ENCODE data around the gene EIF2D.
"Not testable (repeated sequence)": the region's sequence is repeated elsewhere in the genome, so short reads cannot be mapped to it uniquely, and the experiment has no call there.

The EIF2D gene

DNA sequence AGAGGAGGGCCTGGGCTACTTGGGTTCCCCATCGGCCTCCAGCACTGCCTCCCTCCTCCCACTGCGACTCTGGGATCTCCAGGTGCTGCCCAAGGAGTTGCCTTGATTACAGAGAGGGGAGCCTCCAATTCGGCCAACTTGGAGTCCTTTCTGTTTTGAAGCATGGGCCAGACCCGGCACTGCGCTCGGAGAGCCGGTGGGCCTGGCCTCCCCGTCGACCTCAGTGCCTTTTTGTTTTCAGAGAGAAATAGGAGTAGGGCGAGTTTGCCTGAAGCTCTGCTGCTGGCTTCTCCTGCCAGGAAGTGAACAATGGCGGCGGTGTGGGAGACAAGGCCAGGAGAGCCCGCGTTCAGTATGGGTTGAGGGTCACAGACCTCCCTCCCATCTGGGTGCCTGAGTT lies 24.4 kb downstream of the EIF2D start:
- DNase-seq (ENCODE audit: low read depth) = no peak

GRCh38 chr1:206586501-206587445 lies 25.5 kb downstream of the EIF2D start:
- DNase-seq (ENCODE audit: low read depth) = no peak

DNA sequence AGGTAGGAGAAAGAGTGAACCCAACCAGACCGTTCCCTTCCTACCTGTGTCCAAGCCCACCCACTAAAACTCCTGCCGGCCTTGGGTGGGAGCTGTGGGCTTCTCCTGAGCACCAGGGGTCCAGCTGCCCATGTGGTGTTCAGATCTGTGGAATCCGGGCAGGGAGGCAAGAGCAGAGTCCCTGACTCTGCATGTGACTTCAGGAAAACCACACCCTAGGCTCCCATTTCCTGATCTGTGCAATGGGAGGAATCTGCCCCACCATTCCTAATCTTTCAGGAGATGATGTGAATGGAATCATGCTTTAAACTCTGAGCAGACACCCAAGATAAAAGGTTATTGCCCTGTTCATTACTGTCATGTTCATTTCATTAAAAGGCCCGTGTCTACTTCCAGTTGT lies 27.6 kb downstream of the EIF2D start:
- no peak for DNase-seq (ENCODE audit: low read depth)

DNA sequence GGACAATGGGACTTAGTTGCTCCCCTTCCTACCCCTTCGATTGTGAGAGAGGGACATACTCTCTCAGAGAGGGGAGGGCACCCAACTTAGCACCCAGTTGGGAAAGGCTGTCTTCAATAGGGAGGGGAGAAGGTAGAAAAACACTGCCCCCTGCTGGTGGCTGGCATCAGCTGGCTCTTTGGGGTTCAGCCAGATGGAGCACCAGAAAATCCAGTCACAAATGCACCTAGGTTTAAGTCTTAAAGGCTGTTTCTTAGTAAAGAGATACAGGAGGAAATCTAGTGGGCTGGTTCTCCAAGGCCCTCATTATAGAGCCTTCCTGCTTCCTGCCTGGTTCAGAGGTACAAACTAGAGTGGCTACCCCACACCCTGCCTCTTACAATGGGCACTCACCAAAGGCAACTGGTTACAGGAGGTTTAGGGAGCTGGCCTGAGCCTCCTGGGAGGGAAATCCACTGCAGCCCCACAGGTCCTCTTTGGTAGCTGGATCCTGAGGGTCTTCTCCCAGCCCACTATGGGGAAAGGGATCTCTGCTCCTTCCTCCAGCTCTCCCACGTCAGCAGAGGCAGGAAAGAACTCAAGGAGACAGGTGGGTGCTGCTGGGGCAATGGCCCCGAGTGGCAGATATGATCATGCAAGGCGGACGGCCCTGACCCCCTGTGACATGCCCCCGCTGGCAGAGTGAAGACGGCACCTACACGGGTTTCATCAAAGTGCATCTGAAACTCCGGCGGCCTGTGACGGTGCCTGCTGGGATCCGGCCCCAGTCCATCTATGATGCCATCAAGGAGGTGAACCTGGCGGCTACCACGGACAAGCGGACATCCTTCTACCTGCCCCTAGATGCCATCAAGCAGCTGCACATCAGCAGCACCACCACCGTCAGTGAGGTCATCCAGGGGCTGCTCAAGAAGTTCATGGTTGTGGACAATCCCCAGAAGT lies 28.3 kb downstream of the EIF2D start:
- DNase-seq (ENCODE audit: low read depth) = peak; percentile 51

- DNase-seq (ENCODE audit: low read depth) = no peak
Measured at GRCh38 chr1:206582971-206583706, 29.1 kb downstream of the EIF2D start.

DNA sequence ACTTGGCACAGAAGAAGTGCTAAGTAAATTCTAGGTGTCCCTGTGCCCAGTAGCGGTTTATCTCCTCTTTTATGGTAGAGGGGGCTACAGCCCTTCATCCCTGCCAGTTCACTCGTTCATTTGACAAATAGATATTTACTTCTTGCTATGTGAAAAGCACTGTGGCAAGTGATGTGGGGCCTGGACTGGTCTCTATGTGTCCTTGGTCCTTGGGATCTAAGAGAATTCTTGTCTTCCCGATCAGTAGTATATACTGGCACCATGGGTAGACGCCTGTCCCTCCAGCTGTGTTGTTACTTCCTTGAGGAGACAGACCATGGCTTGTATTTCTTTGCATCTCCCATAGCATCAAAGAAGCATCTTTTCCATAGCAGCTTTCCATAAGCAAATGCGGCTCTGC lies 29.7 kb downstream of the EIF2D start:
- no peak for DNase-seq (ENCODE audit: low read depth)

- DNase-seq (ENCODE audit: low read depth) = no peak
Measured at GRCh38 chr1:206581571-206581981, 30.7 kb downstream of the EIF2D start.

DNA sequence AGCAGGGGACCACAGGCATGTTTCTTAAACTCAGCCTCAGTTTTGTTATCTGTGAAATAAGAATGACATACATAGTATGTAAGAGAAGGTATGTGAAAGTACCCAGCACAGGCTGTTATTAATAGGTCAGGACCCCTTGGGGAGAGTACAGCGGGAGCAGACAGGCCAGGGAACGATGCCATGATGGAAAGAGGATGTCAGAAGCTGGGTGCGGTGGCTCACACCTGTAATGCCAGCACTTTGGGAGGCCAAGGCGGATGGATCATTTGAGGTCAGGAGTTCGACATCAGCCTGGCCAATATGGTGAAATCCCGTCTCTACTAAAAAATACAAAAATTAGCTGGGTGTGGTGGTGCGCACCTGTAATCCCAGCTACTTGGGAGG lies 31.2 kb downstream of the EIF2D start:
- DNase-seq (ENCODE audit: low read depth) = not testable (repeated sequence)

DNA sequence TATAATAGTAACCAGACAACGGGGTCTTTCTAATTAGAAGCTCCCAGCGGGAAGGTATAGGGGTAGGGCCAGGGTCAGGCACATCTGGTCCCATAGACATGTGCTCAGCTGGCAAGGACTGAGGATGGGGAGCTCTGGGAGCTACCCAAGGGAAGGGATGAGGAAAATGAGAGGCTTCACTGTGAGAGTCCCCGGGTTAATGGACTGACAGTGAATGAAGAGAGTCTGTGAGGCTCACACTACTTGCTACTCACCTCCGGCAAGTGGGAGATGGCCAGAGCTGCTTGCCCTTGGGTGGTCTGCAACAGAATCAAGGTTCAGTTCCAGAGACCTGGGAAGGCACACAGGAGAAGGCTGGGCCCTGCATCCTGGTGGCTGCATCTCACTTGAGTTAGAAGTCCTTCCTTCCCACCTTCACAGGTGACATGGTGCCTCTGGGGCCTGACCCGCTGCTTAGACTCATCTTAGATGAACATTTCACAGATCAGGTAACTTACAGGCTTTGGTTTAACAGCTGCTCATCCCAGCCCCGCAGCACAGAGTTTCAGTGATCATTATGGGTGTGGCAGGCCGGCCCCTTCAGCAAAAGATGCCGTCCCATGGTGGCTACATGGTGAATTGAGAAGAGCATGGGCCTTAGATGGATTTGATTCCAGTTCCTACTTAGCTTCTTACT lies 31.7 kb downstream of the EIF2D start:
- DNase-seq (ENCODE audit: low read depth) = no peak

DNA sequence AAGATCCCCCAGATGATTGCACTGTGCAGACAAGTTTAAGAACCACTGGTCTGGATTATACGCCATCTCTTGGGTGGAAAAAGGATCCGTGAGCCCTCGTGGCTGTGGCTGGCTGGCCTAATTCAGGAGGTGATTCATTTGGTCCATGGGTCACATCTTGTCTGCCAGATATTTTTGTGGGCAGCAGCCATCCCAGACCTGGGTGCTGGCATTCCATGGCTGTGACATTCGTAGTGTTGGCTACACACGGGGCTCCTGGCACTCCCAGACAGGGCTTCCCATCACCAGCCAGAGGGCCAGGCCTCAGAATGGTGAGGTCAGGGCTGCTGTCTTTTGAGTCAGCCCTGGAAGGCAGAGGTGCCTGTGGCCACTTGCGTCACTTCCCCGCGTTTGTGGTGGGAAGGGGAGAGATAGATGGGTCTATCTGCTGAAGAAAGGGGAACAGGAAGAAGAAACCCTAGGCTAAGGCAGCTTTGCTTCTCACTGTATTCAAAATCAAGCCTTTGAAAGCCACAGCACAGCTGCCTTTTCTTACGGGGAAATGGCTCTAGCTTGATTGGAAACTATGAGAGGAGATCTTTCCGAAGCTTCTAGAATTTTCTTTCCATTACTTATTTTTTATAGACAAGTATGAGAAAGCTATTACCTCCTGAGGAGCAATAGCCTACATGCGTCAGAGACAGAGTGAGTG lies 32.4 kb downstream of the EIF2D start:
- peak; percentile 69 for DNase-seq (ENCODE audit: low read depth)

GRCh38 chr1:206578978-206579374 lies 33.3 kb downstream of the EIF2D start:
- DNase-seq (ENCODE audit: low read depth) = no peak

DNA sequence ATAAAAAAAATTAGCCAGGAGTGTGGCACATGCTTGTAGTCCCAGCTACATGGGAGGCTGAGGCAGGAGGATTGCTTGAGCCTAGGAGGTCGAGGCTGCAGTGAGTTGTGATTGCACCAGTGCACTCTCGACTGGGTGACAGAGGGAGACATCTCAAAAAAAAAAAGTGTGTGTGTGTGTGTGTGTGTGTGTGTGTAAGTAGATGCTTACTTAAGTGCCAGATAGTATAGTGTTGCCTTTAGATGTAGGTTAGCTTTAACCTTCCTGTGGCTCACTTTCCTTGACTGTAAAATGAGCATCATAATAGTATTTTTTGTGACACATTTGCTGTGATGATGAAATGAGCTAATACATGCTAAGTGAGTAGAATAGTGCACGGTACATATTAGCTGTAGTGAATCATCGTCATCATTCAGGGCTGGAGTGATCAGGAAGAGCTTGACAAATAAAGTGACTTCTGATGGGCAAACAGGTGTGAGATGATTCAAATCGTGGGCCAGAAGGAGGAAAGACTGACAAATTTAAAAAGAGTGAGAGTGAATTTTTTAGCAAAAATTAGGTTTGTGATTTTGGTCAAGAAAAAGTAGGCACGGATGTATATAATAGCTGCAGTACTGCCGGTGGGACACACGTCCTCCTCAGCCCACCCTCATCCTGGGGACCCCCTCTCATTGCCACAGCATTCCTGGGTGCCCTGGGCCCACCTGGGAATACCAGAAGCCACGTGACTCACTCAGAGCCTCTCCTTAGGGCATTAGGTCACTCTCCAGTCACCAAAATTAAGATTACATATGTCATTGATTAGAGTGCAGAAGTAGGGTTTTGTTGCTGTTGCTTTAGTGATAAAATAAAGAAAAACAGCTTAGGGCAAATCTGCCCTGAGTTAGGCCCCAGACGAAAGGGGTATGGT lies 33.9 kb downstream of the EIF2D start:
- DNase-seq (ENCODE audit: low read depth) = no peak

- DNase-seq (ENCODE audit: low read depth) = no peak
Measured at GRCh38 chr1:206577626-206578025, 34.6 kb downstream of the EIF2D start.

- no peak for DNase-seq (ENCODE audit: low read depth)
Measured at GRCh38 chr1:206575894-206576737, 36.1 kb downstream of the EIF2D start.

GRCh38 chr1:206575165-206575893 lies 36.9 kb downstream of the EIF2D start:
- peak; percentile 63 for DNase-seq (ENCODE audit: low read depth)

GRCh38 chr1:206573762-206574161 lies 38.5 kb downstream of the EIF2D start:
- no peak for DNase-seq (ENCODE audit: low read depth)

DNA sequence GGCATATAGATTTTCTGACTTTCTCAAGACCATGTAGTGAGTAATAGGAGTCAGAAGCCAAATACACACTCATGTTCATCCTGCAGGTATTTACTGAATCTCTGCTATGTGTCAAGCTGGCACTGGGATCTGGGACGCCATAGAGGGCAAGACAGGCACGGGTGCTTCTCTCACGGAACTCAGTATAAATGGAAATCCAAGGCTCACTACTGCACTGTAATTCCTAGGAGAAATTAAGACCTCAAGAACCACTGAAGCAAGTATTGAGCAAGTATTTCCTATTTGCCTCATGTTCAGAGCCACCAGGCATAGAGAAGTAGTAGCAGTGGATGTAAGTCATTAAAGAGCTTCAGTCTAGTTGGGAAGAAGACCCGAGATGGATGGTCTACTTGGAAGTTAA lies 38.9 kb downstream of the EIF2D start:
- DNase-seq (ENCODE audit: low read depth) = no peak

- DNase-seq (ENCODE audit: low read depth) = no peak
Measured at GRCh38 chr1:206572835-206573234, 39.4 kb downstream of the EIF2D start.
